ENCODE data around the gene NF2. TPM values are rescaled to one million over a fixed set of nuclear protein-coding genes. Genes with fewer than 3 reads are reported as not detected.

Gene NF2
- total RNA-seq = 34.5 and 64.0 TPM in 2 replicates

DNA sequence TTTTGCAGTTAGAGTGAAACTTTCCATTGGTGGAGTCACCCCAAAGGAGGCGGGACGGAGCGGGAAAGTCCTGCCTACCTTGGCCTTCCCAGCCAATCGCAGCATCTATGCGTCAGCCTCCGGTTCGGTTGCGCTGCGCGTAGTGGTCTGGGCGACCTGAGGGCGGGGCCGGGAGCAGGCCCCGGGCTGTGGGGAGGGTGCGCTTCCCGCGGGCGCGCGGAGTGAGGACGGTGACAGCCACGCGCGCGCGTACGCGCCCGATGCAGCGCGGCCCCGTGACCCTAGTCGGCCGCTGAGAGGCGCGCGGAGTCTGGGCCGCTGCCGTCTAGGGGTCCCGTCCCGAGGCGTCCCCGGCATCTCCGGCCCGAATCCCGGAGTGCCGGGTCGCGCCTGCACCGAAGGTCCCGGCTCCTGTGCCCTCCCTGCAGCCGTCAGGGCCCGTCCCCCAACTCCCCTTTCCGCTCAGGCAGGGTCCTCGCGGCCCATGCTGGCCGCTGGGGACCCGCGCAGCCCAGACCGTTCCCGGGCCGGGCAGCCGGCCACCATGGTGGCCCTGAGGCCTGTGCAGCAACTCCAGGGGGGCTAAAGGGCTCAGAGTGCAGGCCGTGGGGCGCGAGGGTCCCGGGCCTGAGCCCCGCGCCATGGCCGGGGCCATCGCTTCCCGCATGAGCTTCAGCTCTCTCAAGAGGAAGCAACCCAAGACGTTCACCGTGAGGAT lies at the start of gene NF2:
Gene NF2 (plus strand): TSS at position 276 of the 718 bp plus-strand sequence. CDS start 366 bp downstream, at position 642.

DNA sequence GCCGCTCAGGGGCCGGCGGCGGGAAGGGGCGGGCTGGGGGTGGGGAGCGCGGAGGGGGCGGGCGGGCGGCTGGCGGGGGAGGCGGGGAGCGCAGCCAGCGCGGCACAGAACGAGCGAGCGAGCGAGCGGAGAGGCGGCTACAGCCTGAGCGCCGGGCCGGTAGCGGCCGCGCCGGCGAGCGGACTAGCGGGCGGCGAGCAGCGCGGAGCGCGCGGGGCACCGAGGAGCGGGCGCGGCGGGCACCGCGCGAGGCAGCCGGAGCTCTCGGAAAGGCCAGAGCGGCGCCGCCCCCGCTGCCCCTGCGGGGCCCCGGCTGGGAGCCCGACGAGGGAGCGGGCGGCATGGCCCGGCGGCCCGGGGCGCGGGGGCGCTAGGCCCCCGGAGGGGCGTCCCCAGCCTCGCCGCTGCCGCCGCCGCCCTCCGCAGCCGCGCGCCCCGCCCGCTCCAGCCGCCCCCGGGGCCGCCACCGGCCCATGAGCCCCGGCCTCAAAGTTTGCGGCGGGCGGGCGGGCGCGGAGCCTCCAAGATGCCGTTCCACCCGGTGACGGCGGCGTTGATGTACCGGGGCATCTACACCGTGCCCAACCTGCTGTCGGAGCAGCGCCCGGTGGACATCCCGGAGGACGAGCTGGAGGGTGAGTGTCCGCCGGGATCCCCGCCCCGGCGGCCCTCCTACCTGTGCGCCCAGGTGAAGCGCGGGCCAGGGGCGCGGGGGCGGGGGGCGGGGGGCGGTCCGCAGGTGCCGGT lies 116.6 kb downstream of the NF2 start, which contains the start of gene CABP7:
Gene CABP7 (plus strand): TSS at position 105 of the 747 bp plus-strand sequence. CDS start 422 bp downstream, at position 527.

Other genes with a start within 250 kb of the NF2 start
- gene AP1B1, start 215.1 kb upstream of the NF2 start, total RNA-seq = 36.2 and 63.7 TPM in 2 replicates
- not detected in 2 replicates for gene RFPL1, start 165.1 kb upstream of the NF2 start, total RNA-seq
- 1.3 and 2.2 TPM in 2 replicates for gene NEFH, start 123.4 kb upstream of the NF2 start, total RNA-seq
- gene THOC5, start 49.9 kb upstream of the NF2 start, total RNA-seq = 29.1 and 40.3 TPM in 2 replicates
- 81.8 and 96.6 TPM in 2 replicates for gene NIPSNAP1, start 22.5 kb upstream of the NF2 start, total RNA-seq
- not detected in 2 replicates for gene CABP7, start 116.4 kb downstream of the NF2 start, total RNA-seq
- gene ZMAT5, start 163.4 kb downstream of the NF2 start, total RNA-seq = 35.3 and 41.8 TPM in 2 replicates
- 97.0 and 100 TPM in 2 replicates for gene UQCR10, start 163.7 kb downstream of the NF2 start, total RNA-seq
- gene ASCC2, start 234.6 kb downstream of the NF2 start, total RNA-seq = 22.1 and 23.8 TPM in 2 replicates

Measured in epithelial cell of alveolus of lung (primary cell).